A549 treated with AZD2906 at 1 μM for 4 hours (cell line): ENCODE results near the gene VSTM5. TPM values are rescaled to one million over a fixed set of nuclear protein-coding genes. Genes with fewer than 3 reads are reported as not detected.

Source experiments
- total RNA-seq: library from RNA; stranded (reverse); fragments of 200-300 nt; extraction: Qiagen RNA extraction; gene quantifications from 5 replicates; pipeline ENCODE4 v1.2.3, GENCODE V29; 2022

Gene VSTM5
- total RNA-seq, result 0.02 TPM in 2 of 5 replicates, not detected in the others

DNA sequence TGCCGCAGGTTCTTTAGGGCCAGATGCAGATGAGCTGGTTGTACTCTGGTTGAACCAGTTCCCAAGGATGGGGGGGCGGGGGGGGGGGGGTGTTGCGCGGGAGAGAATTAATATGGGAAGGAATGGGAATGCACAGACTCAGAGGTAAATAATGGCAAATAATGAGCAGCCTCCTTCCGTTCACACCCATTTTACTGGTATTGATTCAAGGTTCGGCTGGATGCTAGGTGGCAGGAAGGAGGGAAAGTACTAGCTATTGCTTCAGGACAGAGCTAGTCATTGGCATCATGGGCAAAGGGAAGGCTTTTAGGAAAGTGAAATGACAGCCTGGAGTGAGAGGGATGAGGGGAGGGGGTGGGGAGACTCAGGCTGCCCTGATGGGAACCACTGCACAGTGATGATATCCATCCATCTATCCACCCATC lies at the start of gene VSTM5:
TSS of gene VSTM5 (minus strand) at position 25 of the 425 bp plus-strand sequence. CDS start 116 bp downstream, outside the sequence.

DNA sequence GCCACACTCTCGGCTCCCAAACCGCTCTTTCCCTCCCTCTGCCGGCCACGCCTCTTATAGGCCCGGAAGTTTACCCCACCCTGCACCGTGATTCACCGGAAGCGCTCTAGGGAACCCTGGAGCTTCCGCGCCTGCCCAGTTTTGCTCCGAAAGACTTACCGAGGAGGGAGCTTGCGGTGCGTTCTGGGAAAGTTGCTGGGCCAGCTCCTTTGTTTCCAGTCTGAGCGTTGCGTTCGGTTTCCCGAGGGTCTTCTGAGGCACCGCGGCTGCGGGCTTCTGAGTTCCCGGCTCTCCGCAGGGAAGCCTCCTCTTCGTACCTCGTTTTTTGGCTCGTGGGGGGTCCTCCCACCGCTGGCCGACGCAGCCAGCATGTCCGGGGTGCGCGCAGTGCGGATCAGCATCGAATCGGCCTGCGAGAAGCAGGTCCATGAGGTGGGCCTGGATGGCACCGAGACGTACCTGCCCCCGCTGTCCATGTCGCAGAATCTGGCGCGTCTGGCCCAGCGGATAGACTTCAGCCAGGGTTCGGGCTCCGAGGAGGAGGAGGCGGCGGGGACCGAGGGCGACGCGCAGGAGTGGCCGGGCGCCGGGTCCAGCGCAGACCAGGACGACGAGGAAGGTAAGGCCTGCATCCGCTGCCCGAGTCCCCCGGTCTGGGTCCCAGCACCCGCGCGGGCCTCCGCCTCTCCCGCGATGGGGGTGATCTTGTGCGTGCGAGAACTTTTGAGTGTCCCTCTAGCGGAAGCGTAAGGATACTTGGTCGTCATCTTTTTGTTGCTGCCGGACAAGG lies 66.1 kb downstream of the VSTM5 start, which contains the start of gene MED17:
TSS of gene MED17 (plus strand) at position 138 of the 790 bp plus-strand sequence. CDS start at position 370, 232 bp downstream.

Other genes starting within 250 kb of the VSTM5 start
- gene CEP295, start 188.9 kb downstream of the VSTM5 start, total RNA-seq, result 5.5 to 6.9 TPM (median 5.7 TPM) in 5 replicates
- 79.1 to 97.2 TPM (median 90.8 TPM) in 5 replicates for gene TAF1D, start 109.1 kb downstream of the VSTM5 start, total RNA-seq
- 11.8 to 17.1 TPM (median 13.8 TPM) in 5 replicates for gene C11orf54, start 108.9 kb downstream of the VSTM5 start, total RNA-seq
- 20.7 to 23.6 TPM (median 21.6 TPM) in 5 replicates for gene MED17, start 66.3 kb downstream of the VSTM5 start, total RNA-seq
- gene HEPHL1, start 170.7 kb upstream of the VSTM5 start, total RNA-seq, result not detected in 5 replicates